ENCODE measurements around the gene PSMD13. TPM values are rescaled to one million over a fixed set of nuclear protein-coding genes. Genes with fewer than 3 reads are reported as not detected.

PSMD13 gene
- total and polyA plus RNA-seq, 2 of the 13 experiments (the other 11 are each of a cell fraction or from before 2014, with no cell fraction given), result 83.0 to 117 TPM

GRCh38 chr11:236774-237767 lies at the start of gene PSMD13 (continued):
- TF ChIP-seq UBTF (CRISPR knock-in tag; IDR thresholded peaks at IDR 0.05), result peak; percentile 67
- no peak for TF ChIP-seq ZNF253 (CRISPR knock-in tag; IDR thresholded peaks at IDR 0.05; ENCODE audit: borderline replicate concordance)
- TF ChIP-seq NONO (IDR thresholded peaks at IDR 0.05), result no peak
- TF ChIP-seq NONO (CRISPR knock-in tag; conservative IDR thresholded peaks at IDR 0.05), result peak; percentile 67; the same call in 1 of the 2 replicates
- no peak for TF ChIP-seq TMF1 (CRISPR knock-in tag; IDR thresholded peaks at IDR 0.05; ENCODE audit: low read depth)
- TF ChIP-seq ZNF556 (CRISPR knock-in tag; IDR thresholded peaks at IDR 0.05; ENCODE audit: borderline replicate concordance), result no peak
- no peak for TF ChIP-seq MIER2 (CRISPR knock-in tag; IDR thresholded peaks at IDR 0.05)
- no peak for TF ChIP-seq JDP2 (CRISPR knock-in tag; IDR thresholded peaks at IDR 0.05; ENCODE audit: borderline replicate concordance)
- no peak for TF ChIP-seq ZBTB7A (CRISPR knock-in tag; IDR thresholded peaks at IDR 0.05)
- TF ChIP-seq HINFP (CRISPR knock-in tag; IDR thresholded peaks at IDR 0.05; ENCODE audit: low read depth), result no peak
- TF ChIP-seq THAP8 (CRISPR knock-in tag; IDR thresholded peaks at IDR 0.05; ENCODE audit: borderline replicate concordance), result no peak; the same call in 1 of the 2 replicates
- peak; percentile 82 for TF ChIP-seq TGIF2 (CRISPR knock-in tag; IDR thresholded peaks at IDR 0.05)
- TF ChIP-seq CBX5 (CRISPR knock-in tag; IDR thresholded peaks at IDR 0.05; ENCODE audit: borderline replicate concordance), result no peak
- no peak for TF ChIP-seq ZNF772 (CRISPR knock-in tag; IDR thresholded peaks at IDR 0.05)
- no peak for TF ChIP-seq ZC3H13 (CRISPR knock-in tag; IDR thresholded peaks at IDR 0.05)
- no peak for TF ChIP-seq HMG20A (CRISPR knock-in tag; IDR thresholded peaks at IDR 0.05; ENCODE audit: borderline replicate concordance)
- TF ChIP-seq MTF1 (CRISPR knock-in tag; IDR thresholded peaks at IDR 0.05), result 0 out of 2 replicates have a peak, but pooled peaks have one; percentile 28
- TF ChIP-seq MLLT10 (CRISPR knock-in tag; IDR thresholded peaks at IDR 0.05), result no peak
- TF ChIP-seq ZNF605 (CRISPR knock-in tag; IDR thresholded peaks at IDR 0.05), result no peak; the same call in 1 of the 2 replicates
- TF ChIP-seq PRDM10 (CRISPR knock-in tag; IDR thresholded peaks at IDR 0.05; ENCODE audit: low read depth), result no peak
- no peak for TF ChIP-seq GFI1 (CRISPR knock-in tag; IDR thresholded peaks at IDR 0.05; ENCODE audit: borderline replicate concordance)

Measured in HepG2 (cell line).